HG03571 (cell line): ENCODE results near the gene NDUFS6.
"Not testable (repeated sequence)": the region's sequence is repeated elsewhere in the genome, so short reads cannot be mapped to it uniquely, and the experiment has no call there.

Experiments
- ATAC-seq: cut with Tn5 transposase; IDR thresholded peaks from one replicate; pipeline ENCODE4 v1.9.1; 2021; ENCODE audit not compliant: unreplicated experiment

NDUFS6 gene

DNA sequence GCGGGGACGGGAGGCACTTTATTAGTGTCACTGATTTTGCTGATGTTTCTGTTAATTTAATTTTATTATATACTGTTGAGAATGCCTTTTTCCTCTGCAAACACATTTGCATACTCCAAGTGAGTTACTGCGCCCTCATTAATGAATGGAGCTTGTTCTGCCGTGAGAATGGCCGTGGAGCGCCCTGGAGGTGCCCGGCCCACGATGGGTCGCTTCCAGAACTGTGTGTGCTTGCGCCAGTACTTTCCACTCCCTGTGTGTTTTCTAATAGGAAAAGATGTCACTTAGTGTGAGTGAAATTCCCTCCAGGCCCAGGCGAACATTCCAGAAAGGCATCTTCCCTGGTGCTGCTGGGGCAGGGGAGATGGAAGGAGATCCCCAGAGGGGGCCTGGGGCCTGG lies 30.1 kb downstream of the NDUFS6 start:
- ATAC-seq: no peak

DNA sequence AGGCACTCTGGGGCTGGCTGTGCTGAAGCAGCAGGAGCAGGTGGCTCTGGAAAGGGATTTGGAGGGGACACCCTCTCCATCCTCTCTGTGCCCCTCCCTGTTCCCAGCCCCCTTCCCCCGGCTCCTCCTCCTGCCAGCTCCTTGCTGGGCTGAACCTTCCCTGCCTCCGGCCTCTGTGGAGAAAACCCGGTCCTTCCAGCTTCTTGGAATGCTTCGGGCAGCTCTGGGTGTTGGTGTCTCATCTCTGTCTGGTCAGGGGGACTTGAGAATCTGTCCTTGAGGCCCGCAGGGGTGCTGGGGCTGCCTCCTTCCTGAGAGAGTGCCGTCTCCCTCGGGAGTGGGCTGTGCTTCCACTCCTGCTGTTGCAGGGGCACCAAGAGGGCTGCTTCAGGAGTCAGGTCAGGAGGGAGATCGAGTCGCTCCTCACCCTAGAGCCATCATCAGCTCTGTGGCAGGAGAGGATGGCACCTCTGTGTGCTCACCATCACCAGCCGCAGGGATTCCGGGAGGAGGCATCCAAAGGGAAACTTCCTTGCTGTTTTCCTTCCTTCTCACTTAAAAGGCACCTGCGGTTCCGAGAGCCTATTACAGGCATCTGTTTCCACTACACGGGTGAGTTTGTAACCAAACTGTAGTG lies 30.6 kb downstream of the NDUFS6 start:
- no peak for ATAC-seq

- no peak for ATAC-seq
These were observed 31.5 kb downstream of the NDUFS6 start for GRCh38 chr5:1832511-1833250.

DNA sequence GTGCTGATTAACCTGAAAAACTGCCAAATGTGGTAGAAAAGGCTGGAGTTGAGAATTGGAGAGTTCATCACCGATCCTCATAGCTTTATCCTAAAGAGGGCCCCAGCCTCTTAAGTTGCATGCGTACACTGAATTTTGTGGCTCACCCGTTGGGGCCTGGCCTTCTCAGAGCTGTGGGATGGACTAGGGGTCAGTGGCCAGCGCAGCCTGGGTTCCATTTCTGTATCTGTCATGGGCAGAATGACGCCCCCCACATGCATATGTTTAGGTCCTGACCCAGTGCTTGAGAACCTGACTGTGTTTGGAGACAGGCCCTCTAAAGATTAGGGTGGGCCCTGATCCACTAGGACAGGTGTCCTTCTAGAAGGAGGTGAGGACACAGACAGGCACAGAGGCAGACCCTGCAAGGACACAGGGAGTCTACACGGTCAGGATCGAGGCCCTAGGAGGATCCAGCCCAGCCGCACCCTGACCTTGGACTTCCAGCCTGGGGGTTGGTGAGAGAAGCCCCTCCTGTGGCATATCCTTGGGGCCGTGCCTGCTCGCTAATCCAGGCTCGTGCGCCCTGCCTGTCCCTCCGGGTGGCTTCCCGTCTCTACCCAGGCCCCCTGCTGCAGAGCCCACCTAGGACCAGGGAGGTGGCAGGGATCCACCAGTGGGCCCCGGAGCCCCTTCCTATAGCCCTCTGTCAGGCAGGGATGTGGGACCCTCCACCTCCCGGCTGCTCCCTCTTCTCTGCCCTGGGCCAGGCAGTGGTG lies 32.2 kb downstream of the NDUFS6 start:
- ATAC-seq: no peak

DNA sequence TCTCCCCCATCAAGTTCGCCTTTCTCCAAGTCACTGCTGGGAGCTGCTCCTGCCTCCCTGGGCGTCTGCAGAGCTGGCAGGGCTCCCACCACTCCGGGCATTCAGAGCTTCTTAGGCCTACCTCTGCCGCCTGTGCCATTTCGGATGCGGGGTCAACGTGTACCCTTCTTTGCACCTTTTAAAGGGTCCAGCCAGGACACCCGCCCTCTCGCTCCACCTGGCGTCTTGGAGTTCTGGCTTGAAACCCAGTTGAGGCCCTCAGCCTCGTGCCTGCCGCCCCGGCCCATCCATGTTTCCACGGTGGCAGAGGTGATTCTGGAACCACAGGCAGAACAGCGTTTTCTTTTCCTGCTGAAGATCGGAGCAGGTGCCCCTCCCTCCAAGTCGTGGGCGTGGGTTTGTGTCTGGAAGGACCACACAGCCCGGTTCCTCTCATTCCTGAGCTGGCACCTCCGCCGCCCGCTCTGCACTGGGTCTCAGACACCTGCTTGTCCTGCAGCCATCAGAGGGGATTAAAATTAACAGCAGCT lies 32.9 kb downstream of the NDUFS6 start:
- no peak for ATAC-seq

- ATAC-seq: no peak
These were observed 33.7 kb downstream of the NDUFS6 start for GRCh38 chr5:1834721-1835429.

DNA sequence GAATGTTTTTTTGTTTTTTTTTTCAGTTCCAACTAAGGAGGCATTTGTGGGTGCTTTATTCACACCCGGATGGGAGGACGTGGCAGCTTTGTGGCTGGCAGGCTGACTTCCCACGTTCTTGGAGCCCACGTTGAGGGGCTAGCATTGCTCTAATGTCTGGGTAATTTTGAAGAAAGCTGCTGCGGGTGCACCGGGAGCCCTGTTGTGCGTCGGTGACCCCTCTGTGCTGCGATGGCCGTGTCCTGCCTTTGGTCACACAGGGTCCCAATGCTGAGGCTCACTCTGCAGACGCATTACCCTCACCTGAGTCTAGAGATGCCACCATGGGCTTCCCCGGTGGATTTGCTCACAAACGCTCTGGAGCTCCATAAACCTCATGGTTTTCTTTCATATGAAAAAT lies 34.2 kb downstream of the NDUFS6 start:
- ATAC-seq: no peak

DNA sequence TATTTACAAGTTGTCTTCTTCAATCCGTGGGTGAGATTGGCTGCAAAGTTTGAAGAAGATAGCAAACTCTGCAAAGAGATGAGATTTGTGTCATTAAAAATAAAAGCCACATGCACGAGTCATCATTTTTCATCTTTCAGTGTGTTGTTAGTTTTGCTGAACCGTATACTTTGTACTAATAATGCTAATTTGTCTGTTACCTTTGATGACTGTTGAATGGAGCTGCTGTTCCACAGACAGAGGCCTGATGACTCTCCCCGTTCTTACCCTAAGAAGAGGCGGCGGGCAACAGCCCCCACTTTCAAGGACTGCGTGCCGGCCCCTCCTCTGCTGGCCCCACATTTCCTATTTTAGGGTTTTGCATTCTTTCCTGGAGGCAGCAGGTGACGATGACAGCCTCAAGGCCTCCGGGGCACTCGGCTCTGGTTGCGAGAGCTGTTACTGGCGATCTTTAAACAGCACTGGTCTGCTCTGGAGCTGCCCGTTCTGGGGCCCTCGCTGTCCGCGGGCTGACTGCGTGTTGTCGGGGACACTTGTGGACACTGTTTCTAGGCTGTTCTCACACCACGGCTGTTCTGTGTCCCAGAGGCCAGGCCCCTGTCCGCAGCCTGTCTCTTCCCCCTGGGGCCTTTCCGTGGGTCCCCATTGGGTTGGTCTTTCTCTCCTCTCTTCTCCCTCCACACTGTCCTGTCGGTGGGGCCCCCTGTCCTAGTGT lies 35.1 kb downstream of the NDUFS6 start:
- ATAC-seq: no peak

GRCh38 chr5:1836891-1837880 lies 36.0 kb downstream of the NDUFS6 start:
- no peak for ATAC-seq

DNA sequence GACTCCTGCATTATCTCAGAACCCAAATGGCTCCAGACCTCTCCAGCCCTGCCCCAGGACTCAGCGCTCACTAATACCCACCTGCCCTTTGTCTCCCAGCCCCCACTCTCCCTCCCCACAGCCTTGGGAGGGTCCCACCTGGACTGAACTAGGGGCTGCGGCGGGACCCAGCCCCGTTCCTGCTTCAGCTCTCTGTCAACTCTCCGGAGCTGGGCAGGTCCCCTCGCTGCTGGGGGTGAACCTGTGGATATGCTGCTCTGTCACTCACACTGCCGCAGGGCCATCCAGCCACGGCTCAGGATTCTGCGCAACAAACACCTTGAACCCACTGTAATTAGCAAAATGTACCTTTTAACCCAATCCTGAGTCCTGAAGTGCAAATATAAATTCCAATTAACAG lies 36.8 kb downstream of the NDUFS6 start:
- no peak for ATAC-seq

GRCh38 chr5:1840071-1840547 lies 38.9 kb downstream of the NDUFS6 start:
- no peak for ATAC-seq

GRCh38 chr5:1840741-1841521 lies 39.7 kb downstream of the NDUFS6 start:
- no peak for ATAC-seq

DNA sequence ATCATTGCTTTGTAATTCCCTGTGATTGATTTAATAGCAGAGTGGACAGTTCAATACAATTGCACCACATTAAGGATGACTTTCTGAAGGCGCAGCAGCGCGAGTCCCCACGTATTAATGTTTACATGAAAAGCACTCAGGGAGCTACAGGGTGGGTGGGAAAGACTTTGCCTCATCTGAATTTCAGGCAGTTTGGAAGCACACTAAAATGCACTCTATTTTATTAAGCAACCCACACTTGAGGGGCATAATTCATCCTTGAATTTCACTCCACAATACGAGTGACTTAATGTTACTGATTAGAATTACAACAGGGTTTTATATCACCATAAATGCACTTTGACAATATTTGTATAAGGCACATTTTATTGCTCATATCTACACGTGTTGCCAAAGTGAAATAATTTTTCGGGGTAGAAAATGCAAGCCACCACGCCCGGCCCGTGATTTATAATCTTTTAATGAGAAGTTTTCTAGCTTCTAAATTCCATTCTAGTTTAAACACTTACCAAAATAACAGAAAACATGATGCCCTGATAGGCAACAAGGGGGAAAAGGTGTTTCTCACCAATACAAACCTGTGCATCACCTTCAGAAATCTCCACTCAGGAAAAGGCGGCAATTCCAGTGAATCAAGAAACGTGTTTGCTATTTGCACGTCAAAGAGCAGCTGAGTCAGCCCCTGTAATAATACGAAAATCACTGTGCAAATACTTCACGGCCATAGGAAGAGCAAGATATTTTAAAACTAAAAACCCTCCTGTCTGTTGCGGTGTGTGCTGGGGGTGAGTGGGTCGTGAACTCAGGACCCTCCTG lies 41.0 kb downstream of the NDUFS6 start:
- no peak for ATAC-seq

- ATAC-seq: not testable (repeated sequence)
These were observed 42.6 kb downstream of the NDUFS6 start for GRCh38 chr5:1843761-1844160.

DNA sequence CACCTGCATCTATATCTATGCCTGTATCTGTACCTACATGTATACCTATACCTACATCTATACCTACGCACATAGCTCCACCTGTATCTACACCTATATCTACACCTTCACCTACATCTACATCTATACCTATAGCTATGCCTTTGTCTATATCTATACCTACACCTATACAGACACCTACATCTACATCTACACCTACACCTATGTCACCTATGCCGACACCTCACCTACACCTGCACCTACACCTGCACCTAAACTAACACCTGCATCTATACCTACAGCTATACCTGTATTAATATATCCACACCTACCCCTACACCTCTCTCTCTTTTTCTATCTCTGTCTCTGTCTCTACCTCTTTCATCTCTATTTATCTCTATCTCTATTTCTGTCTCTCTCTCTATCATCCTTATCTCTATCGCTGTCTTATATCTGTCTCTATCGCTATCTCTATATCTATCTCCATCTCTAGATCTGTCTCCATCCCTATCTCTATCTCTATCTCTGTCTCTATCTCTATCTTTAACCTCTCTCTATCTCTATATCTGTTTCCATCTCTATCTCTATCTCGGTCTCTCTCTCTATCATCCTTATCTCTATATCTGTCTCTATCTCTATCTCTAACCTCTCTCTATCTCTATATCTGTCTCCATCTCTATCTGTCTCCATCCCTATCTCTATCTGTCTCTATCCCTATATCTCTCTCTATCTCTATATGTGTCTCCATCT lies 43.7 kb downstream of the NDUFS6 start:
- ATAC-seq: no peak

DNA sequence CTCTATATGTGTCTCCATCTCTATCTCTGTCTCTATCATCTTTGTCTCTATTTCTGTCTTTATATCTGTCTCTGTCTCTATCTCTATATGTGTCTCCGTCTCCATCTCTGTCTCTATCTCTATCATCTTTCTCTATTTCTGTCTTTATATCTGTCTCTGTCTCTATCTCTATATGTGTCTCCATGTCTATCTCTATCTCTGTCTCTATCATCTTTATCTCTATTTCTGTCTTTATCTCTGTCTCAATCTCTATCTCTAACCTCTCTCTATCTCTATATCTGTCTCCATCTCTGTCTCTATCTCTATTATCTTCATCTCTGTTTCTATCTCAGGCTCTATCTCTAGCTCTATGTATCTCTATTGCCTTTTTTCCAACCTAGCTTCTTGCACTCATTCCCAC lies 44.5 kb downstream of the NDUFS6 start:
- no peak for ATAC-seq

GRCh38 chr5:1846583-1846982 lies 45.4 kb downstream of the NDUFS6 start:
- ATAC-seq: no peak
